ENCODE results near the gene RNF208. TPM values are rescaled to one million over a fixed set of nuclear protein-coding genes. Genes with fewer than 3 reads are reported as not detected.
A peak's percentile ranks its signal among the peaks of the same experiment; 100 is the strongest.

RNF208 gene
- total RNA-seq, 1 donor from 2014 or later, result 5.8 TPM

GRCh38 chr9:137225699-137226331 is 3.8 kb upstream of the RNF208 start:
- Histone ChIP-seq H3K36me3 (no peaks in the 10 kb centered on the region), H3K27me3 (ENCODE audit: low read depth) (peaks cover 23% of the 10 kb centered on the region), H3K4me3 (no peak overlapping the region), H3K9me3 (no peaks in the 10 kb centered on the region), H3K4me1 (peaks cover 30% of the 10 kb centered on the region), H3K27ac (peak overlapping the region; percentile 77)
- no peak for ATAC-seq
- intact Hi-C loops (cut with DNase I), result no loop called here
- no peak for TF ChIP-seq CTCF (IDR thresholded peaks at IDR 0.05)
- DNase-seq, result no peak

GRCh38 chr9:137224830-137225694 is 3.0 kb upstream of the RNF208 start, which contains the start of gene CYSRT1:
TSS of gene CYSRT1 (plus strand) at chr9:137225174. CDS start at chr9:137225622, 448 bp downstream.
- H3K4me1 ChIP-seq, result peaks cover 30% of the 10 kb centered on the region
- peak within 1 kb of the TSS; percentile 78 for H3K4me3 ChIP-seq
- intact Hi-C loops (cut with DNase I), result no loop called here
- no peak for DNase-seq
- peak within 1 kb of the TSS; percentile 91 for H3K27ac ChIP-seq
- ATAC-seq, result no peak
- no peaks in the 10 kb centered on the region for H3K9me3 ChIP-seq
- H3K36me3 ChIP-seq, result no peaks in the 10 kb centered on the region
- peaks cover 16% of the 10 kb centered on the region for H3K27me3 ChIP-seq (ENCODE audit: low read depth)
- no peak for TF ChIP-seq CTCF (IDR thresholded peaks at IDR 0.05)

- peaks cover 39% of the 10 kb centered on the region for H3K4me1 ChIP-seq
- ATAC-seq, result peak; percentile 90 to 92
Measured at GRCh38 chr9:137223078-137223970, 1.3 kb upstream of the RNF208 start.

GRCh38 chr9:137221506-137222111 is 431 bp downstream of the RNF208 start:
- TF ChIP-seq CTCF (IDR thresholded peaks at IDR 0.05), result no peak
- no peak for DNase-seq
- peaks cover 46% of the 10 kb centered on the region for H3K4me1 ChIP-seq
- no peaks in the 10 kb centered on the region for H3K9me3 ChIP-seq
- H3K4me3 ChIP-seq, result peak overlapping the region; percentile 50
- H3K27ac ChIP-seq, result no peak overlapping the region
- H3K27me3 ChIP-seq (ENCODE audit: low read depth), result no peaks in the 10 kb centered on the region
- no peak for ATAC-seq
- H3K36me3 ChIP-seq, result peaks cover under 1% of the 10 kb centered on the region
- intact Hi-C loops (cut with DNase I), result no loop called here

More at GRCh38 chr9:137223078-137223970, 1.3 kb upstream of the RNF208 start:
- intact Hi-C loops (cut with DNase I), result no loop called here
- peak overlapping the region; percentile 78 for H3K4me3 ChIP-seq
- H3K27ac ChIP-seq, result peak overlapping the region; percentile 91
- no peaks in the 10 kb centered on the region for H3K27me3 ChIP-seq (ENCODE audit: low read depth)
- no peak for TF ChIP-seq CTCF (IDR thresholded peaks at IDR 0.05)
- H3K36me3 ChIP-seq, result no peaks in the 10 kb centered on the region
- no peaks in the 10 kb centered on the region for H3K9me3 ChIP-seq
- DNase-seq, result peak; percentile 98

- no peak for TF ChIP-seq CTCF (IDR thresholded peaks at IDR 0.05)
- H3K4me3 ChIP-seq, result no peak overlapping the region
- H3K27me3 ChIP-seq (ENCODE audit: low read depth), result no peaks in the 10 kb centered on the region
- no peak overlapping the region for H3K27ac ChIP-seq
- no peaks in the 10 kb centered on the region for H3K9me3 ChIP-seq
- intact Hi-C loops (cut with DNase I), result no loop called here
- ATAC-seq (no peak), DNase-seq (no peak)
- H3K4me1 ChIP-seq, result peaks cover 41% of the 10 kb centered on the region
- H3K36me3 ChIP-seq, result peaks cover 6% of the 10 kb centered on the region
Measured at GRCh38 chr9:137221095-137221505, 940 bp downstream of the RNF208 start.

Data from lower lobe of right lung (tissue), 2 donors.